Mammary epithelial cell (primary cell): Measurements from ENCODE around the gene SPOUT1.
"Not testable (repeated sequence)": the region's sequence is repeated elsewhere in the genome, so short reads cannot be mapped to it uniquely, and the experiment has no call there.

ENCODE experiments used
- CTCF ChIP-seq, 2 donors: IDR thresholded peaks in 1 of 2; conservative IDR thresholded peaks in 1 of 2; 2 replicates each; pipeline ENCODE4 v1.5.1; 2011 to 2012; ENCODE audit warnings: inconsistent platforms in 2 of 2, low read length in 2 of 2, mild to moderate bottlenecking in 2 of 2, control low read depth in 1 of 2, low read depth in 1 of 2; ENCODE audit not compliant: insufficient read depth in 1 of 2; ENCODE audit errors: extremely low read depth in 1 of 2
- EZH2 ChIP-seq: IDR thresholded peaks from 2 replicates; pipeline ENCODE4 v1.6.1; 2012; ENCODE audit warnings: low read length, inconsistent platforms, borderline replicate concordance

GRCh38 chr9:128794961-128795360, 34.6 kb downstream of the SPOUT1 start:
- not testable (repeated sequence) for TF ChIP-seq EZH2; CTCF (conservative IDR thresholded peaks at IDR 0.05 in 1 of 2, IDR thresholded peaks at IDR 0.05 in 1 of 2; ENCODE audit: extremely low read depth in 1 of 2, insufficient read depth in 1 of 2, low read depth in 1 of 2, low read length in 2 of 2)
